HepG2 (cell line): ENCODE measurements around the gene CCDC7. TPM values are rescaled to one million over a fixed set of nuclear protein-coding genes. Genes with fewer than 3 reads are reported as not detected.

Source experiments
- ATAC-seq: fragments of 200-7000 bp; cut with Tn5 transposase; 3 replicates; pipeline ENCODE4 v1.9.1; 2020; ENCODE audit warnings: mild to moderate bottlenecking, moderate library complexity
- BruUV-seq: library from RNA; stranded (reverse); fragments of 400-500 nt; replicated peaks from 2 replicates; lab custom pipeline; 2021; lab: Mats Ljungman, UMichigan
- CTCF ChIA-PET: fragments of 300-600 bp; formaldehyde crosslinking; extraction: SDS; loops from one replicate; lab custom pipeline; 2021; ENCODE audit warnings: low total read pairs, inconsistent platforms, low intra/inter-chr PET ratio; lab: Yijun Ruan, JAX
- POLR2A ChIA-PET: fragments of 350-600 bp; sonication (Branson Sonifier 250); formaldehyde crosslinking; loops from one replicate; lab custom pipeline; 2020; ENCODE audit warnings: antibody characterized with exemption, inconsistent platforms; lab: Yijun Ruan, JAX
- DNase-seq: peaks from one replicate; pipeline ENCODE4 v3.0.0-alpha.2; 2015; ENCODE audit warnings: low spot score
- FAIRE-seq: peaks from 3 replicates; lab custom pipeline; 2011; peaks lifted over from hg19 to GRCh38; lab: Jason Lieb, UNC
- H2AFZ ChIP-seq: one replicate; pipeline ENCODE4 v1.6.1; 2011; ENCODE audit warnings: low read length, inconsistent platforms
- H3K27ac ChIP-seq: fragments of 300-600 bp; 3 replicates; pipeline ENCODE4 v1.8.0; 2011; ENCODE audit warnings: mixed run types, mild to moderate bottlenecking, mixed read lengths, low read length, inconsistent platforms; ENCODE audit not compliant: insufficient read depth; ENCODE audit errors: extremely low read length
- H3K27me3 ChIP-seq, 2 experiments: fragments of 200-600 bp in 1 of 2; 2 replicates in 1 of 2; 3 replicates in 1 of 2; pipeline versions ENCODE4 v1.6.0 to v1.8.0; 2011; ENCODE audit warnings: low read length in 2 of 2, mild to moderate bottlenecking in 2 of 2, moderate library complexity in 2 of 2, inconsistent platforms in 1 of 2; ENCODE audit not compliant: insufficient read depth in 2 of 2, control insufficient read depth in 1 of 2
- H3K36me3 ChIP-seq, 2 experiments: fragments of 200-600 bp in 1 of 2; replicated peaks in 1 of 2; 2 replicates in 1 of 2; 3 replicates in 1 of 2; pipeline versions ENCODE4 v1.5.1 to v1.8.0; 2011; ENCODE audit warnings: low read length in 2 of 2, inconsistent platforms in 1 of 2; ENCODE audit not compliant: insufficient read depth in 2 of 2, control insufficient read depth in 1 of 2
- H3K4me1 ChIP-seq: 2 replicates; pipeline ENCODE4 v1.5.1; 2012; ENCODE audit warnings: low read length, inconsistent platforms; ENCODE audit not compliant: insufficient read depth
- H3K4me2 ChIP-seq: 2 replicates; pipeline ENCODE4 v1.6.0; 2011; ENCODE audit warnings: low read depth, low read length, inconsistent platforms
- H3K4me3 ChIP-seq, 3 experiments: fragments of 200-600 bp in 1 of 3; sonication (generic), shearing (Covaris generic) in 1 of 3; replicated peaks in 1 of 3; 2 replicates each; pipeline ENCODE4 v1.5.1; 2011 to 2016; ENCODE audit warnings: low read length in 3 of 3, inconsistent platforms in 2 of 3, low read depth in 2 of 3, mild to moderate bottlenecking in 2 of 3, control low read depth in 1 of 3, mixed read lengths in 1 of 3; ENCODE audit not compliant: insufficient read depth in 1 of 3
- H3K79me2 ChIP-seq: one replicate; pipeline ENCODE4 v1.6.1; 2011; ENCODE audit warnings: low read length, inconsistent platforms; ENCODE audit not compliant: insufficient read depth
- H3K9ac ChIP-seq: 2 replicates; pipeline ENCODE4 v1.6.0; 2011; ENCODE audit warnings: mild to moderate bottlenecking, low read depth, low read length, inconsistent platforms; ENCODE audit not compliant: insufficient read depth
- H3K9me3 ChIP-seq: 2 replicates; pipeline ENCODE4 v1.5.1; 2012; ENCODE audit warnings: mild to moderate bottlenecking, low read length
- H4K20me1 ChIP-seq: 2 replicates; pipeline ENCODE4 v1.6.0; 2011; ENCODE audit warnings: inconsistent platforms, mild to moderate bottlenecking, low read length, moderate library complexity; ENCODE audit not compliant: insufficient read depth
- BHLHE40 ChIP-seq: IDR thresholded peaks from 2 replicates; pipeline ENCODE4 v1.6.1; 2011; ENCODE audit warnings: low read length, improper control_type of control experiment
- CBX1 ChIP-seq: IDR thresholded peaks from one replicate; pipeline ENCODE4 v1.6.1; 2016; ENCODE audit warnings: antibody characterized with exemption, low read depth
- HOXA5 ChIP-seq: sonication (generic); formaldehyde crosslinking; IDR thresholded peaks from 2 replicates; pipeline ENCODE4 v1.4.0; 2020; ENCODE audit warnings: missing genetic modification reagents
- NFATC3 ChIP-seq: sonication (generic); formaldehyde crosslinking; IDR thresholded peaks from 2 replicates; pipeline ENCODE4 v1.5.1; 2020; ENCODE audit warnings: mild to moderate bottlenecking, missing genetic modification reagents
- SATB2 ChIP-seq: sonication (generic); formaldehyde crosslinking; IDR thresholded peaks from 2 replicates; pipeline ENCODE4 v1.5.0; 2020; ENCODE audit warnings: missing genetic modification reagents
- SMARCC2 ChIP-seq: fragments of 450-650 bp; IDR thresholded peaks from 2 replicates; pipeline ENCODE4 v1.6.1; 2017; ENCODE audit warnings: antibody characterized with exemption, mild to moderate bottlenecking
- YEATS2 ChIP-seq: sonication (generic); formaldehyde crosslinking; IDR thresholded peaks from 2 replicates; pipeline ENCODE4 v1.4.0; 2020; ENCODE audit warnings: missing genetic modification reagents, borderline replicate concordance
- ZBTB39 ChIP-seq: sonication (generic); formaldehyde crosslinking; IDR thresholded peaks from 2 replicates; pipeline ENCODE4 v1.5.0; 2020; ENCODE audit warnings: missing genetic modification reagents
- ZIK1 ChIP-seq: sonication (generic); formaldehyde crosslinking; IDR thresholded peaks from 2 replicates; pipeline ENCODE4 v1.5.0; 2020; ENCODE audit warnings: mild to moderate bottlenecking, low read depth, missing genetic modification reagents, borderline replicate concordance
- ZNF10 ChIP-seq: sonication (generic); formaldehyde crosslinking; IDR thresholded peaks from 2 replicates; pipeline ENCODE4 v1.4.0; 2020; ENCODE audit warnings: mild to moderate bottlenecking, low read depth, missing genetic modification reagents, borderline replicate concordance
- ZNF546 ChIP-seq: sonication (generic); formaldehyde crosslinking; conservative IDR thresholded peaks from 2 replicates; pipeline ENCODE4 v1.8.1; 2023; ENCODE audit warnings: mild to moderate bottlenecking, missing genetic modification reagents
- ZNF550 ChIP-seq: sonication (generic); formaldehyde crosslinking; IDR thresholded peaks from 2 replicates; pipeline ENCODE4 v1.4.0; 2020; ENCODE audit warnings: mild to moderate bottlenecking, missing genetic modification reagents, borderline replicate concordance
- ZNF607 ChIP-seq: sonication (generic); formaldehyde crosslinking; IDR thresholded peaks from 2 replicates; pipeline ENCODE4 v1.5.1; 2020; ENCODE audit warnings: missing genetic modification reagents, mild to moderate bottlenecking, borderline replicate concordance
- WGBS: methylation state at CpG from one replicate; pipeline ENCODE4 v1.1.6; 2017; ENCODE audit warnings: low lambda C conversion rate; 5-methylcytosine and 5-hydroxymethylcytosine counted together
- in situ Hi-C: cut with HindIII; loops from 2 replicates; pipeline ENCODE4 v1.10.0; 2017; ENCODE audit warnings: low pct_unique_long_range_greater_than_20kb; ENCODE audit not compliant: extremely low pct_ligation_motif_present
- intact Hi-C: fragments of 100-400 bp; cut with micrococcal nuclease; formaldehyde crosslinking; loops from one replicate; pipeline ENCODE4 v1.10.0; 2022; ENCODE audit not compliant: unreplicated experiment
- polyA plus RNA-seq, 8 experiments: library from polyadenylated mRNA; depleted of rRNA in 3 of 8; stranded (reverse) in 7 of 8; unstranded in 1 of 8; fragments of >200 nt; fragmentation: Illumina TruSeq in 4 of 8; extraction: Trizol in 4 of 8; gene quantifications; 2 replicates each; pipeline versions ENCODE4 v1.2.1 to v1.2.3, GENCODE V29; 2011 to 2016; ENCODE audit warnings: low read depth in 4 of 8, missing spikeins in 1 of 8, mixed read lengths in 1 of 8; ENCODE audit not compliant: insufficient read depth in 1 of 8
- total RNA-seq, 5 experiments: library from RNA; depleted of rRNA; stranded (reverse); fragments of >200 nt; fragmentation: Illumina TruSeq; extraction: Trizol; gene quantifications; 2 replicates each; pipeline ENCODE4 v1.2.3, GENCODE V29; 2016; ENCODE audit warnings: low read depth in 1 of 5
- TF ChIP-seq, protein P1 (sequence below): sonication (generic); formaldehyde crosslinking; IDR thresholded peaks from 2 replicates; pipeline ENCODE4 v1.4.0; 2020; ENCODE audit warnings: missing genetic modification reagents, borderline replicate concordance

CCDC7 gene
- total and polyA plus RNA-seq, 2 of the 13 experiments (the other 11 are each of a cell fraction or from before 2014, with no cell fraction given), result 0.40 to 1.8 TPM

GRCh38 chr10:32436215-32436614 lies 9.7 kb upstream of the CCDC7 start:
- ChIA-PET CTCF (no interaction called here), POLR2A (interaction anchor here (2.3 kb wide), 1 partner anchor 9 kb away, joined by 6 read pairs; the partner anchor contains the start of gene CCDC7)
- no peak overlapping the region for H3K4me3 ChIP-seq
- H3K4me1 ChIP-seq, result no peaks in the 10 kb centered on the region
- no peak overlapping the region for H3K4me2 ChIP-seq
- no peak overlapping the region for H2AFZ ChIP-seq
- DNase-seq (no peak), ATAC-seq (no peak), FAIRE-seq (no peak)
- H3K27ac ChIP-seq, result no peak overlapping the region
- BruUV-seq, result no TSS peak
- TF ChIP-seq ZNF546 (CRISPR knock-in tag) (no peak), HOXA5 (no peak), SATB2 (CRISPR knock-in tag) (no peak)
- H3K9me3 ChIP-seq, result no peaks in the 10 kb centered on the region
- intact Hi-C loops (no loop called here), in situ Hi-C loops (no loop called here)
- H4K20me1 ChIP-seq, result no peaks in the 10 kb centered on the region
- H3K27me3 ChIP-seq, result no peaks in the 10 kb centered on the region; a peak in 1 of 5 replicates
- no peaks in the 10 kb centered on the region for H3K36me3 ChIP-seq
- no peak overlapping the region for H3K9ac ChIP-seq
- no peaks in the 10 kb centered on the region for H3K79me2 ChIP-seq

DNA sequence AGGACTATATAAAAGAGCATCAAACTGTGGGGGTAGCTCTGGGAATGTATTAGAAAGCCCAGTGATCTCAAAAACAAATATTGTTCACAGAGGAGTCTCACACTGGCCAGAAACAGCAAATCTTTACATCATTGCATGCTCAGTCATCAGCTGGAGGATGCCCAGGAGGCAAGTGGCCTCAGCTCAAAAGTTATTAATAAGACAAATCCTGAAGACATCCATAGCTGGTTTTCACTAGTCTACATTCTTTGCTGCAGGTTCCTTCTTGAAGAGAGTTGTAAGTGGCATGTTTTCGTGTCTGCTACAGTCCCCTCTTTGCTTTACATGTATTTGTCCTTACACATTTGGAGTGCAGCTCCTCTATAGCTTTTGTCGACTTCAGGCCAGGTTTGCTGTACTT lies 8.6 kb upstream of the CCDC7 start:
- Histone ChIP-seq H4K20me1 (no peaks in the 10 kb centered on the region), H3K4me3 (no peak overlapping the region), H3K4me2 (no peak overlapping the region), H3K9ac (no peak overlapping the region), H3K79me2 (no peaks in the 10 kb centered on the region), H3K9me3 (no peaks in the 10 kb centered on the region), H3K27ac (no peak overlapping the region), H3K36me3 (no peaks in the 10 kb centered on the region), H3K4me1 (no peaks in the 10 kb centered on the region), H2AFZ (no peak overlapping the region), H3K27me3 (no peaks in the 10 kb centered on the region; a peak in 1 of 5 replicates)
- DNase-seq (no peak), FAIRE-seq (no peak), ATAC-seq (no peak)
- intact Hi-C loops, result no loop called here
- POLR2A ChIA-PET, result no interaction called here
- in situ Hi-C loops, result no loop called here
- CTCF ChIA-PET, result no interaction called here
- BruUV-seq, result no TSS peak
- WGBS, result 0% methylated on average over 2 of the region's 2 CpGs
- TF ChIP-seq NFATC3, result no peak
- no peak for TF ChIP-seq ZBTB39 (CRISPR knock-in tag)
- no peak for TF ChIP-seq BHLHE40
- TF ChIP-seq ZNF550 (CRISPR knock-in tag), result no peak
- no peak for TF ChIP-seq ZNF607
- no peak for TF ChIP-seq ZNF10
- TF ChIP-seq SMARCC2, result no peak
- TF ChIP-seq ZIK1 (CRISPR knock-in tag), result no peak
- TF ChIP-seq, protein P1, sequence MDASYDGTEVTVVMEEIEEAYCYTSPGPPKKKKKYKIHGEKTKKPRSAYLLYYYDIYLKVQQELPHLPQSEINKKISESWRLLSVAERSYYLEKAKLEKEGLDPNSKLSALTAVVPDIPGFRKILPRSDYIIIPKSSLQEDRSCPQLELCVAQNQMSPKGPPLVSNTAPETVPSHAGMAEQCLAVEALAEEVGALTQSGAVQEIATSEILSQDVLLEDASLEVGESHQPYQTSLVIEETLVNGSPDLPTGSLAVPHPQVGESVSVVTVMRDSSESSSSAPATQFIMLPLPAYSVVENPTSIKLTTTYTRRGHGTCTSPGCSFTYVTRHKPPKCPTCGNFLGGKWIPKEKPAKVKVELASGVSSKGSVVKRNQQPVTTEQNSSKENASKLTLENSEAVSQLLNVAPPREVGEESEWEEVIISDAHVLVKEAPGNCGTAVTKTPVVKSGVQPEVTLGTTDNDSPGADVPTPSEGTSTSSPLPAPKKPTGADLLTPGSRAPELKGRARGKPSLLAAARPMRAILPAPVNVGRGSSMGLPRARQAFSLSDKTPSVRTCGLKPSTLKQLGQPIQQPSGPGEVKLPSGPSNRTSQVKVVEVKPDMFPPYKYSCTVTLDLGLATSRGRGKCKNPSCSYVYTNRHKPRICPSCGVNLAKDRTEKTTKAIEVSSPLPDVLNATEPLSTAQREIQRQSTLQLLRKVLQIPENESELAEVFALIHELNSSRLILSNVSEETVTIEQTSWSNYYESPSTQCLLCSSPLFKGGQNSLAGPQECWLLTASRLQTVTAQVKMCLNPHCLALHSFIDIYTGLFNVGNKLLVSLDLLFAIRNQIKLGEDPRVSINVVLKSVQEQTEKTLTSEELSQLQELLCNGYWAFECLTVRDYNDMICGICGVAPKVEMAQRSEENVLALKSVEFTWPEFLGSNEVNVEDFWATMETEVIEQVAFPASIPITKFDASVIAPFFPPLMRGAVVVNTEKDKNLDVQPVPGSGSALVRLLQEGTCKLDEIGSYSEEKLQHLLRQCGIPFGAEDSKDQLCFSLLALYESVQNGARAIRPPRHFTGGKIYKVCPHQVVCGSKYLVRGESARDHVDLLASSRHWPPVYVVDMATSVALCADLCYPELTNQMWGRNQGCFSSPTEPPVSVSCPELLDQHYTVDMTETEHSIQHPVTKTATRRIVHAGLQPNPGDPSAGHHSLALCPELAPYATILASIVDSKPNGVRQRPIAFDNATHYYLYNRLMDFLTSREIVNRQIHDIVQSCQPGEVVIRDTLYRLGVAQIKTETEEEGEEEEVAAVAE (CRISPR knock-in tag), result no peak
- TF ChIP-seq YEATS2 (CRISPR knock-in tag), result no peak
- TF ChIP-seq CBX1, result no peak
